ENCODE measurements around the gene HS6ST1.
"Not testable (repeated sequence)": the region's sequence is repeated elsewhere in the genome, so short reads cannot be mapped to it uniquely, and the experiment has no call there.

HS6ST1 gene

DNA sequence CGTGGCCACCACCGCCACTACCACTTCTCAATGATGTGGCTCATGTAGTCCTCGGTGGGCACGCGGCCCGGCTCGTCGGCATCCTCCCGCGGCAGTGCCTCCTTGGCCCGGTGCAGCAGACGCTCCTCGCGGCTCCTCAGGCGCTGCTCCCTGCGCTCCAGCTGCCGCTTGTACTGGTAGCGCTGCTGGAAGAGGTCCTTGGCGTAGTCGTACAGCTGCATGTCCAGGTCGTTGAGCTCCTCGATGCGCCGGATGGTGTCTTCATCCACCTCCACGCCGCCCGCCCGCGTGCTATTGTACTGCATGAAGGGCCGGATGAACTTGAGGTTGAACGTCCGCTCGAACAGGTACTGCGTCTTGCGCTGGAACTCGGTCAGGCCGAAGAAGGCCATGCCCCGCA is 50.5 kb downstream of the HS6ST1 start:
- H3K4me1 ChIP-seq (ENCODE audit: control insufficient read depth, insufficient read depth, low read length); H3K27me3 ChIP-seq (ENCODE audit: control insufficient read depth, insufficient read depth, low read length); H3K36me3 ChIP-seq (ENCODE audit: control insufficient read depth, insufficient read depth, low read length); H3K4me3 ChIP-seq (ENCODE audit: low read length); H3K9ac ChIP-seq (ENCODE audit: low read length); H3K9me3 ChIP-seq (ENCODE audit: control insufficient read depth, low read length): not testable (repeated sequence)

DNA sequence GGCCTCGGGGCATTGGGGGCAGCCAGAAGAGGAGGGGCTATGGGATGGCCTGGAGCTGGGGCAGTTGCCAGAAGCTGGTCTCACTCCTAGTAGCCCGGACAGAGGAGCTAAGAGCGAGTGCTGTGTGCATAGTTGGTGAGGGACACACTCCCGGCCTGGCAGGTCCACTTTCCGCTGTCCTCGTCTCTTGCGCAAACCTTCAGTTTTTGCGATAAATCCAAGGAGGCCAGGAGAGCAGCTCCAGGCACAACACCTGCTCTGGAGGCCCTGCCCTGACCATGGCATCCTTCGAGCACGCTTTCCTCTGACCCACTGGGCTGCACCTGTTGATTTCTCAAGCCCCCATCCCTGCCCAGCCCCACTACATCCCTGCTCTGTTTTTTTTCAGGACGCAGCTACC is 51.0 kb downstream of the HS6ST1 start:
- H3K9me3 ChIP-seq (ENCODE audit: control insufficient read depth, low read length); H3K36me3 ChIP-seq (ENCODE audit: control insufficient read depth, insufficient read depth, low read length); H3K4me3 ChIP-seq (ENCODE audit: low read length); H3K27me3 ChIP-seq (ENCODE audit: control insufficient read depth, insufficient read depth, low read length); H3K9ac ChIP-seq (ENCODE audit: low read length): not testable (repeated sequence)
- peaks cover 13% of the 10 kb centered on the region for H3K4me1 ChIP-seq (ENCODE audit: control insufficient read depth, insufficient read depth, low read length)

DNA sequence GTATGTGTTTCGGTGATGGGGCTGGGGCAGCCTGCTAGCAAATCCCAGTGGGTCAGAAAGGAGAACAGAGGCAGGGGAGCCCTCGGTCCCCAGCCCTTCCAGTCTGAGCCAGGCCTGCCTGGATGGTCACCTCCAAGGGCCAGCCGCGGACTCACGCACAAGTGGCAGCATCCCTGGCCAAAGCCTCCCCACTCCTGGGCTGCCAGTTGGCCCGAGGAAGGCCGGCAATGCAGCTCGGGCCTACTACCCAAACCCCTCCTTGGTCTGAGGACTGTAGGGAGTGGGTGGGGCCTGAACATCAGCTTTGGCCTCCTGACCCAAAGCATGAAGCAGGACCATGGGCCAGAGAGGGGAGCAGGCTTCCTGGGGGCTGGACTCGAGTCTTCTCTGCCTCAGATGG is 51.5 kb downstream of the HS6ST1 start:
- peaks cover 14% of the 10 kb centered on the region for H3K4me1 ChIP-seq (ENCODE audit: control insufficient read depth, insufficient read depth, low read length)
- H3K36me3 ChIP-seq (ENCODE audit: control insufficient read depth, insufficient read depth, low read length); H3K4me3 ChIP-seq (ENCODE audit: low read length); H3K9ac ChIP-seq (ENCODE audit: low read length); H3K27me3 ChIP-seq (ENCODE audit: control insufficient read depth, insufficient read depth, low read length); H3K9me3 ChIP-seq (ENCODE audit: control insufficient read depth, low read length): not testable (repeated sequence)

DNA sequence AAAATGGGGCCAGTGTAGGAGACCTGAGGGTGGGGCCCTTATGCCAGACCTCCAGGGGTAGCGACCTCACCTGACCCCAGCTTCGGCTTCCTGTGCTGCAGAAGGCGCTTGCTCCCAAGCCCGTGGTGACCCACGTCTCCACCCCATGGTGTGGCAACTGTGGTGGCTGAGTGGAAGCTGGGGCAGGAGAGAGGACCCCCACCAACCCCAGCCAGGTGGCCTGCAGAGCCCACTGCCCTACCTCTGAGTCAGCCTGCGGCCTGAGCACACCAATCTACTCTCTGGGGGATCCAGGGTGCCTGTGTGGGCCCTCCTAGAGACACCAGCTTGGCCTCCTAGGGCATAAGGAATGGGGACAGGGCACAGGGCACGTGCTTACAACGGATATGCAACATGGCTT is 52.2 kb downstream of the HS6ST1 start:
- H3K9ac ChIP-seq (ENCODE audit: low read length); H3K36me3 ChIP-seq (ENCODE audit: control insufficient read depth, insufficient read depth, low read length); H3K4me3 ChIP-seq (ENCODE audit: low read length); H3K9me3 ChIP-seq (ENCODE audit: control insufficient read depth, low read length); H3K27me3 ChIP-seq (ENCODE audit: control insufficient read depth, insufficient read depth, low read length): not testable (repeated sequence)
- H3K4me1 ChIP-seq (ENCODE audit: control insufficient read depth, insufficient read depth, low read length) = peaks cover 14% of the 10 kb centered on the region

DNA sequence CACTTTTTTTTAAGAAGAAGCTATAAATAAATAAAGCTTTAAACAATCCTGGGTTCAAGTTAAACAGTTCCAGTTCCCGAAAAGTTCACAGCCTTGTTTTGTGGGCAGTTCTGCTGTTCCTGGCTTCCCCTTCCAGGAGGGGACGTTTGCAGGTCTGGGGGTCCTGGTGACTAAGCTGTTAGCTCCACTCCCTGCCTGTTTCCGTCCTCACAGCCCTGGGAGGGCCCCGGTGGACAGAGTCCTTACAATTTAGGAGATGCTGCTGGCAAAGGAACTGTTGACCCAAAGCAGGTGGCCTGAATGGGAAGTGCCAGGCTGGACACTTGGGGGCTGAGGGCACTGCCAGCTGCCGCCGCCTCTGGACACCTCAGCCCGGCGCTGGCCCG is 53.1 kb downstream of the HS6ST1 start:
- H3K27me3 ChIP-seq (ENCODE audit: control insufficient read depth, insufficient read depth, low read length); H3K36me3 ChIP-seq (ENCODE audit: control insufficient read depth, insufficient read depth, low read length); H3K4me3 ChIP-seq (ENCODE audit: low read length); H3K9ac ChIP-seq (ENCODE audit: low read length); H3K9me3 ChIP-seq (ENCODE audit: control insufficient read depth, low read length): not testable (repeated sequence)
- H3K4me1 ChIP-seq (ENCODE audit: control insufficient read depth, insufficient read depth, low read length) = peaks cover 23% of the 10 kb centered on the region

DNA sequence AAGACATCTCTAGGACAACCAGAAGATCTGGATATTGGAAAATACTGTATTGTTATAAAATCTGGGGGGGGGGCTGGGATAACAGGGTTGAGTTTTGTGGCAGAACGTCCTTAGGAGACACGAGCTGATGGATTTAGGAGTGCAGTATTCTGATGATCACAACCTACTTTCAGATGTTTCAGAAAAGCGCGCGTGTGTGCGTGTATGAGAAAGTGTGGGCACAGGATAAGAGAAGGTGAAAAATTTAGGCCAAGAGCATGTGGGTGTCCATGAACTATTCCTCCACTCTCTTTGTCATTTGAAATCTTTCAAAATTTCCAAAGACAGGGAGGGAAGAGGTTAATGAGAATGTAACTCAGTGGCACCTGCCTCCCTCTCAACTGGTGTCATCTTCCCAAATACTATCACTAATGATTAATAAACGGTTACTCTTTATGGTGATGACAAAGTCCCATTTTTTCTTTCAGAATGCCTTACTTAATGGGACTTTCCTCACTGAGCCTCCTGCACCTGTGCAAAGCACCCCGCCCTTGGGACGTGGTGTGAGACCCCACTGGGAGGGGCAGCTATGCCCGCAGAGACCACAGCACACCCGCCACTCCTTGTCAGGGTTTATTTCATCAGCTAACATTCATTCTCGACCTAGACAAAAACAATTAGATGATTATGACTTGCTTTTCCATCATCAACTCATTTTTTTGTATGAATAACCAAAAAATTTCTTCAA is 53.6 kb downstream of the HS6ST1 start:
- Histone ChIP-seq H3K9me3 (ENCODE audit: control insufficient read depth, low read length) (no peaks in the 10 kb centered on the region), H3K27me3 (ENCODE audit: control insufficient read depth, insufficient read depth, low read length) (no peaks in the 10 kb centered on the region), H3K4me3 (ENCODE audit: low read length) (no peak overlapping the region), H3K36me3 (ENCODE audit: control insufficient read depth, insufficient read depth, low read length) (no peaks in the 10 kb centered on the region), H3K4me1 (ENCODE audit: control insufficient read depth, insufficient read depth, low read length) (peaks cover 26% of the 10 kb centered on the region), H3K9ac (ENCODE audit: low read length) (no peak overlapping the region)

DNA sequence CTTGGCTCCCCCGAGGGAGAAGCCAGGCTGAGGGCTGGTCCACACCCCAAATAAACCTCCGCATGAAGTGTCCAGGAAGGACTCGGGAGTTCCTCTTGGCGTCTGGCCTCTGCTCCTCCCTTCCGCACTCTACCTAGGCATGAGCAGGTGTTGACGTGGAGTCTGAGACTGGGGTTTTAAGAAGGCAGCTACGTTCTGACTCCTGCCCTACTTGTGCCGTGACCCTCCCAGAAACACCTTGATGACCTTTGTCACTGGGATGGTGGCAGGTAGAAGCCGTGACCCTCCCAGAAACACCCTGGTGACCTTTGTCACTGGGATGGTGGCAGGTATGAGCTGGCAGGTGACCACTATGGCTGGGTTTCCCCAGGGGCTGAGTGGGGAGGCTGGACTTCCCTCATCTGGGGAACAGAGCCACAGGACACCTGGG is 54.8 kb downstream of the HS6ST1 start:
- Histone ChIP-seq H3K27me3 (ENCODE audit: control insufficient read depth, insufficient read depth, low read length) (no peaks in the 10 kb centered on the region), H3K9ac (ENCODE audit: low read length) (no peak overlapping the region), H3K4me3 (ENCODE audit: low read length) (no peak overlapping the region), H3K9me3 (ENCODE audit: control insufficient read depth, low read length) (no peaks in the 10 kb centered on the region), H3K36me3 (ENCODE audit: control insufficient read depth, insufficient read depth, low read length) (no peaks in the 10 kb centered on the region), H3K4me1 (ENCODE audit: control insufficient read depth, insufficient read depth, low read length) (peaks cover 26% of the 10 kb centered on the region)

DNA sequence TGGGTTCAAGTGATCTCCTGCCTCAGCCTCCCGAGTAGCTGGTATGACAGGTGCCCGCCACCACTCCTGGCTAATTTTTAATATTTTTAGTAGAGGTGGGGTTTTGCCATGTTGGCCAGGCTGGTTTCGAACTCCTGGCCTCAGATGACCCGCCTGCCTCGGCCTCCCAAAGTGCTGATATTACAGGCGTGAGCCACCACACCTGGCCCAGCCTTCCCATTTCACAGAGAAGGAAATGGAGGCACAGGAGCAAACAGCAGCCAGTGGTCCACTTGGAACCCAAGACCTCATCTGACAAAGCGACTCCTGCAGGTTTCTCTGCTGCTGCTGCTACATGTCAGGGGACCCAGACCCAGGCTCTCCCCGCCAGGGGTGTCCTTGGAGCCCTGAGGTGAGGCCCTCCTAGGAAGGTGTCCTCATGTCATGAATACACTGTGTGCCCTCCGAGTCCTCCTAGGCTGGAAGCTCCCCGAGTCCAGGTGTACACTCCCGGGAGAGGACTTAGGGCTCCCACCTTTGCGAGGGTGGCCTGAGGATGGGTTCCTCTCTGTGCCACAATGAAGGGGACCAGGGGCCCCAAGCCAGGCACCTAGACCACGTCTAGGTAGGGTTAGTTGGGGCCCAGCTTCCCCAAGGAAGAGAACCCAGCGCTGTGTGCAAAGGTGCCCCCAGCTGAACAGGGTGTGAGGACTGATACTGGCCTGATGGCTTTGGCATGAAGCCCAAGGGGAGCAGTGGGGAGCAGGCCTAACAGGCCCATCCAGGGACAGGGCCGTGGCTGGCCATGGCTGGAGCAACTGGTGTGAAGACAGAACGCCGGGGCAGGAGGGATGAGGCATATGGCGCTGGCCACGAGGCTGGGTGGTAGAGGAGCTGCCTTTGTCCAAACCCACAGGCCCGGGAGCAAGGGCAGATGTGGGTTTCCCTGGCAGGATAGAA is 56.1 kb downstream of the HS6ST1 start:
- no peak overlapping the region for H3K9ac ChIP-seq (ENCODE audit: low read length)
- no peaks in the 10 kb centered on the region for H3K9me3 ChIP-seq (ENCODE audit: control insufficient read depth, low read length)
- no peaks in the 10 kb centered on the region for H3K27me3 ChIP-seq (ENCODE audit: control insufficient read depth, insufficient read depth, low read length)
- H3K4me1 ChIP-seq (ENCODE audit: control insufficient read depth, insufficient read depth, low read length) = peaks cover 26% of the 10 kb centered on the region
- H3K4me3 ChIP-seq (ENCODE audit: low read length) = no peak overlapping the region
- H3K36me3 ChIP-seq (ENCODE audit: control insufficient read depth, insufficient read depth, low read length) = no peaks in the 10 kb centered on the region

DNA sequence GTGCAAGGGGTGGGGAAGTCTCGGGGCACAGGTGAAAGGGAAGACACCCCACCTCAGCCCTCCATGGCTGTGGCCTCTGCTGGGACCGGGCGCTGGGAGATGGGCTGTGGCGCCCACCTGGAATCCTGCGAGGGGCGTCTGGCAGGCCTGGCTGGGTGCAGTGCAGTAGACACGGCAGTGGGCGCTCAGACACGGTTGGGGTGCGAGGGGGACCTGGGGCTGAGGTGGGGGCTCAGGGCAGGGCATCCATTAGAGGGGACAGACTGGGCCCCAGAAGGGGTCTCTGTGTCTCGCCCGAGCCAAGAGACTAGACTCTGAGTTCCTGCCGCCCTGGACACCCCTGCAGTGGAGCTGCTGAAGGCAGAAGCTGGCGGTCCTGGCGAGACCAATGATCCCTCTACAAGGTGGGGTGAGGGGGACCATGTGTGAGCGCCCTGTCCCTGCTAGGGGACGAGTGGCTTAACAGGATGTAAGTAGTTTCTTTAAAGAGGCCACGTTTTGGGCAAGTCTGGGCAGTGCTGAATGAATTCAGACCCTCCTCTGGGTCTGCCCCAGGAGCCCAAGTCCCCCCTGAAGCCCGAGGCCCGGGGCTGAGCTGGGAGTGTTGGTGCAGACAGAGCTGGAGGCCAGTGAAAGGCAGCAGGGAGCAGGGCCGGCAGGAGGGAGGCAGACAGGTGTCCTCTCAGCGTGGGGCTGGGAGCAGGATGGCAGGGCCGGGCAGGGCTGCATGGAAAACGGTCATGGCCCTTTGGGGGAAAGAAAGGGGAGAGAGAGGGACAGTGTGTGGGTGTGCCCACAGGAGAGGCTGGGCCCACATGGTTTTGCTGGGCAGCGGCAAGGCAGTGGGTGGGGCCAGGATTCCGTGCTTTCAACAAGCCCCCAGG is 57.2 kb downstream of the HS6ST1 start:
- Histone ChIP-seq H3K4me3 (ENCODE audit: low read length) (no peak overlapping the region), H3K9ac (ENCODE audit: low read length) (no peak overlapping the region), H3K9me3 (ENCODE audit: control insufficient read depth, low read length) (no peaks in the 10 kb centered on the region), H3K36me3 (ENCODE audit: control insufficient read depth, insufficient read depth, low read length) (no peaks in the 10 kb centered on the region), H3K4me1 (ENCODE audit: control insufficient read depth, insufficient read depth, low read length) (peaks cover 26% of the 10 kb centered on the region), H3K27me3 (ENCODE audit: control insufficient read depth, insufficient read depth, low read length) (no peaks in the 10 kb centered on the region)

DNA sequence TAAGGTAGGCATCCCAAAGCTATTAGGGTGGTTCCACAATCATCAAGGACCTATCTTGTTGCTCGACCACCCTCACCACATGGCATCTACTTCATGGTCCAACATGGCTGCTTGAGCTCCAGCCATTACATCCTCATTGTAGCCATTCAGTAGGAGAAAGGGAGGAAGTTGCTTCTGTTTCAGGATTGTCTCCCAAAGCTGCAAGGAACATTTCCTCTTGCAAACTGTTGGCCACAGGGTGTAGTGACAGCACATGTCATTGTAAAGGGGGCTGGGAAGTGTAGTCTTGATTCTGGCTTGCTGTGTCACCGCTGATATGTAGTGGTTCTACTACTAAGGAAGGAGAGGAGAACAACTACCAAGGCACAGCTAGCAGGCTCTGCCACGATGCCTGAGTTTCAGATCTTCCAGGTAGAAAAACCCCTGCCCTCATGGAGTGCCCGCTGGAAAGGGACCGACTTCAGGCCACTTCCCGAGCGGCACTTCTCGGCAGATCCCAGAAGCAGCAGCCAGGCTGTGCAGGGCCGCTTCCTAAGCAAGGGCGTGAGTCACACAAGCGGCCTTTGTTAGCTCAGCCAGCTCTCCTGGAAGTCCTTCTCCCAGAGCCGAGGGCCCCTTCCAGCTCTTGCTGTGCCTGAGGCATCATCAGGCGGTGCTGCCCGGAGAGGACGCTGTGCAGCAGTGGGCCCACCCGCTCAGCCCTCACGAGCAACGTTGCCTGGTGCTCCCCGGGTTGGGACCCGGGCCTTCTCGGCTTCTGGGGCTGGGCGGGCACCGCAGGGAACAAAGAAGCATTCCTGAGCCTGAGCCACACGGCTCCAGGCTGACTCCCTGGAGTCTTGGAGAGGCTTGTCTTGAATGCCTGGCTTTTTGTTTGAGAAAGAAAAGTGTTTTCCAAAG is 58.2 kb downstream of the HS6ST1 start:
- H3K36me3 ChIP-seq (ENCODE audit: control insufficient read depth, insufficient read depth, low read length) = no peaks in the 10 kb centered on the region
- H3K4me1 ChIP-seq (ENCODE audit: control insufficient read depth, insufficient read depth, low read length) = peaks cover 26% of the 10 kb centered on the region
- H3K9ac ChIP-seq (ENCODE audit: low read length) = no peak overlapping the region
- H3K9me3 ChIP-seq (ENCODE audit: control insufficient read depth, low read length) = no peaks in the 10 kb centered on the region
- H3K4me3 ChIP-seq (ENCODE audit: low read length) = no peak overlapping the region
- H3K27me3 ChIP-seq (ENCODE audit: control insufficient read depth, insufficient read depth, low read length) = no peaks in the 10 kb centered on the region

DNA sequence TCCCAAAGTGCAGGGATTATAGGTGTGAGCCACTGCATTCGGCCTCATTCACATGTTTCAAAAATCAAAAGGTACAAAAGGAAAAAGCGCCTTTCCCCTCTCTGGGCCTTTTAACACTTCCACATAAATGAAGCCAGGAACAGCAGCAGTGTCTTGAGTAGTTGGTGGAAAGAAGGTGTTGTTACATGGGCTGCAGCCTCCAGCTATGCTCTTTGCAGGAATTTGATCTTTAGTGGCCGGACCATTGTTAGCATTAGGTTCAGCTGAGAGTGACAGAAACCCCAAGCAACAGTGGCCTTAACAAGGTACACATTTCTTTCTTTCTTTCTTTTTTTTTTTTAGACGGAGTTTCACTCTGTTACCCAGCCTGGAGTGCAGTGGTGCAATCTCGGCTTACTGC is 59.1 kb downstream of the HS6ST1 start:
- Histone ChIP-seq H3K4me3 (ENCODE audit: low read length) (no peak overlapping the region), H3K9ac (ENCODE audit: low read length) (no peak overlapping the region), H3K27me3 (ENCODE audit: control insufficient read depth, insufficient read depth, low read length) (no peaks in the 10 kb centered on the region), H3K4me1 (ENCODE audit: control insufficient read depth, insufficient read depth, low read length) (peaks cover 26% of the 10 kb centered on the region), H3K9me3 (ENCODE audit: control insufficient read depth, low read length) (no peaks in the 10 kb centered on the region), H3K36me3 (ENCODE audit: control insufficient read depth, insufficient read depth, low read length) (no peaks in the 10 kb centered on the region)
